IPS-20b (cell line): ENCODE data around the gene HPS3.
"Not testable (repeated sequence)": the region's sequence is repeated elsewhere in the genome, so short reads cannot be mapped to it uniquely, and the experiment has no call there.

Experiments used
- H3K27ac ChIP-seq: one replicate; pipeline ENCODE4 v1.5.1; 2013; ENCODE audit warnings: low read length
- H3K27me3 ChIP-seq: 2 replicates; pipeline ENCODE4 v1.6.1; 2013; ENCODE audit warnings: mild to moderate bottlenecking, low read length, inconsistent platforms; ENCODE audit not compliant: insufficient read depth
- H3K36me3 ChIP-seq: 2 replicates; pipeline ENCODE4 v1.6.1; 2013; ENCODE audit warnings: low read depth, mild to moderate bottlenecking, inconsistent platforms, low read length, moderate library complexity; ENCODE audit not compliant: insufficient read depth
- H3K4me1 ChIP-seq: 2 replicates; pipeline ENCODE4 v1.6.1; 2013; ENCODE audit warnings: mild to moderate bottlenecking, control low read depth, inconsistent platforms, low read length, moderate library complexity; ENCODE audit not compliant: insufficient read depth
- H3K4me3 ChIP-seq: 2 replicates; pipeline ENCODE4 v1.5.1; 2013; ENCODE audit warnings: mild to moderate bottlenecking, low read length, inconsistent platforms
- H3K9ac ChIP-seq: 2 replicates; pipeline ENCODE4 v1.6.1; 2013; ENCODE audit warnings: low read depth, mild to moderate bottlenecking, inconsistent platforms, low read length, moderate library complexity
- H3K9me3 ChIP-seq: 2 replicates; pipeline ENCODE4 v1.6.1; 2013; ENCODE audit warnings: mild to moderate bottlenecking, low read depth, low read length, inconsistent platforms; ENCODE audit not compliant: insufficient read depth

HPS3 gene

GRCh38 chr3:149195221-149195620 is 65.8 kb downstream of the HPS3 start:
- Histone ChIP-seq H3K9me3 (no peaks in the 10 kb centered on the region), H3K27ac (peak overlapping the region; percentile 83), H3K9ac (peak overlapping the region; percentile 47; the same call in 1 of the 2 replicates), H3K4me3 (no peak overlapping the region), H3K27me3 (no peaks in the 10 kb centered on the region), H3K4me1 (peaks cover 35% of the 10 kb centered on the region), H3K36me3 (no peaks in the 10 kb centered on the region)

- H3K4me3 ChIP-seq: peak overlapping the region; percentile 43
Observed at GRCh38 chr3:149196805-149197592, 67.6 kb downstream of the HPS3 start.

GRCh38 chr3:149197669-149198068 is 68.2 kb downstream of the HPS3 start:
- Histone ChIP-seq H3K9me3 (no peaks in the 10 kb centered on the region), H3K27ac (peak overlapping the region; percentile 92), H3K27me3 (no peaks in the 10 kb centered on the region), H3K4me1 (peaks cover 35% of the 10 kb centered on the region), H3K36me3 (no peaks in the 10 kb centered on the region), H3K9ac (peak overlapping the region; percentile 93), H3K4me3 (peak overlapping the region; percentile 43)

More at GRCh38 chr3:149196805-149197592, 67.6 kb downstream of the HPS3 start:
- not testable (repeated sequence) for H3K36me3 ChIP-seq, H3K9me3 ChIP-seq, H3K27me3 ChIP-seq
- peak overlapping the region; percentile 92 for H3K27ac ChIP-seq
- peak overlapping the region; percentile 93 for H3K9ac ChIP-seq
- peaks cover 35% of the 10 kb centered on the region for H3K4me1 ChIP-seq

GRCh38 chr3:149198611-149199010 is 69.2 kb downstream of the HPS3 start:
- H3K4me1 ChIP-seq: peaks cover 34% of the 10 kb centered on the region
- H3K4me3 ChIP-seq: peak overlapping the region; percentile 43
- no peaks in the 10 kb centered on the region for H3K36me3 ChIP-seq
- H3K9me3 ChIP-seq: no peaks in the 10 kb centered on the region
- H3K9ac ChIP-seq: peak overlapping the region; percentile 93
- peak overlapping the region; percentile 92 for H3K27ac ChIP-seq
- no peaks in the 10 kb centered on the region for H3K27me3 ChIP-seq

GRCh38 chr3:149199474-149199873 is 70.0 kb downstream of the HPS3 start:
- peak overlapping the region; percentile 86 for H3K27ac ChIP-seq
- no peaks in the 10 kb centered on the region for H3K27me3 ChIP-seq
- peak overlapping the region; percentile 8; the same call in 1 of the 2 replicates for H3K4me3 ChIP-seq
- H3K36me3 ChIP-seq: no peaks in the 10 kb centered on the region
- no peaks in the 10 kb centered on the region for H3K9me3 ChIP-seq
- H3K9ac ChIP-seq: peak overlapping the region; percentile 63; the same call in 1 of the 2 replicates
- peaks cover 31% of the 10 kb centered on the region for H3K4me1 ChIP-seq

GRCh38 chr3:149203758-149204157 is 74.3 kb downstream of the HPS3 start:
- no peaks in the 10 kb centered on the region for H3K36me3 ChIP-seq
- H3K4me3 ChIP-seq: no peak overlapping the region
- peaks cover 8% of the 10 kb centered on the region for H3K4me1 ChIP-seq
- no peaks in the 10 kb centered on the region for H3K27me3 ChIP-seq
- H3K27ac ChIP-seq: no peak overlapping the region
- no peaks in the 10 kb centered on the region for H3K9me3 ChIP-seq
- H3K9ac ChIP-seq: no peak overlapping the region

- H3K27ac ChIP-seq: no peak overlapping the region
- H3K27me3 ChIP-seq: no peaks in the 10 kb centered on the region
- no peak overlapping the region for H3K4me3 ChIP-seq
- no peaks in the 10 kb centered on the region for H3K9me3 ChIP-seq
- peaks cover 4% of the 10 kb centered on the region for H3K4me1 ChIP-seq
- no peaks in the 10 kb centered on the region for H3K36me3 ChIP-seq
- no peak overlapping the region for H3K9ac ChIP-seq
Observed at GRCh38 chr3:149204390-149204991, 75.1 kb downstream of the HPS3 start.

- Histone ChIP-seq H3K4me1 (no peaks in the 10 kb centered on the region), H3K27ac (no peak overlapping the region), H3K4me3 (no peak overlapping the region), H3K36me3 (no peaks in the 10 kb centered on the region), H3K9ac (no peak overlapping the region), H3K9me3 (no peaks in the 10 kb centered on the region), H3K27me3 (no peaks in the 10 kb centered on the region)
Observed at GRCh38 chr3:149207475-149207874, 78.0 kb downstream of the HPS3 start.

GRCh38 chr3:149209431-149209830 is 80.0 kb downstream of the HPS3 start:
- no peaks in the 10 kb centered on the region for H3K36me3 ChIP-seq
- H3K9ac ChIP-seq: no peak overlapping the region
- H3K27me3 ChIP-seq: no peaks in the 10 kb centered on the region
- H3K27ac ChIP-seq: no peak overlapping the region
- no peak overlapping the region for H3K4me3 ChIP-seq
- H3K4me1 ChIP-seq: no peaks in the 10 kb centered on the region
- H3K9me3 ChIP-seq: no peaks in the 10 kb centered on the region

- Histone ChIP-seq H3K9me3 (no peaks in the 10 kb centered on the region), H3K4me3 (no peak overlapping the region), H3K27ac (no peak overlapping the region), H3K27me3 (no peaks in the 10 kb centered on the region), H3K36me3 (no peaks in the 10 kb centered on the region), H3K4me1 (peaks cover 2% of the 10 kb centered on the region; the same call in 1 of the 2 replicates), H3K9ac (no peak overlapping the region)
Observed at GRCh38 chr3:149212386-149212785, 82.9 kb downstream of the HPS3 start.

- H3K4me1 ChIP-seq: peaks cover 2% of the 10 kb centered on the region; the same call in 1 of the 2 replicates
- no peaks in the 10 kb centered on the region for H3K9me3 ChIP-seq
- no peaks in the 10 kb centered on the region for H3K27me3 ChIP-seq
- H3K4me3 ChIP-seq: no peak overlapping the region
- no peaks in the 10 kb centered on the region for H3K36me3 ChIP-seq
- H3K27ac ChIP-seq: no peak overlapping the region
- H3K9ac ChIP-seq: no peak overlapping the region
Observed at GRCh38 chr3:149214702-149215101, 85.3 kb downstream of the HPS3 start.

GRCh38 chr3:149215515-149215914 is 86.1 kb downstream of the HPS3 start:
- H3K36me3 ChIP-seq: no peaks in the 10 kb centered on the region
- H3K4me3 ChIP-seq: no peak overlapping the region
- peaks cover 2% of the 10 kb centered on the region; the same call in 1 of the 2 replicates for H3K4me1 ChIP-seq
- H3K9me3 ChIP-seq: no peaks in the 10 kb centered on the region
- H3K27ac ChIP-seq: no peak overlapping the region
- no peaks in the 10 kb centered on the region for H3K27me3 ChIP-seq
- H3K9ac ChIP-seq: no peak overlapping the region
